LNCaP clone FGC (cell line): Measurements from ENCODE around the gene USP43.

Source experiments
- DNase-seq: peaks from one replicate; pipeline ENCODE4 v3.0.0-alpha.2; 2011; ENCODE audit warnings: low read depth
- H3K4me3 ChIP-seq: 2 replicates; pipeline ENCODE4 v1.5.1; 2011; ENCODE audit warnings: mild to moderate bottlenecking, low read depth, low read length, control low read depth
- CTCF ChIP-seq: IDR thresholded peaks from 2 replicates; pipeline ENCODE4 v1.5.1; 2012; ENCODE audit warnings: mild to moderate bottlenecking; ENCODE audit not compliant: control insufficient read depth, insufficient read depth; ENCODE audit errors: extremely low read depth

USP43 gene

GRCh38 chr17:9765322-9765721, 120.0 kb downstream of the USP43 start:
- H3K4me3 ChIP-seq: no peak overlapping the region
- TF ChIP-seq CTCF: no peak
- no peak for DNase-seq

- no peak for DNase-seq
- no peak for TF ChIP-seq CTCF
- no peak overlapping the region for H3K4me3 ChIP-seq
Observed at GRCh38 chr17:9766970-9767369, 121.7 kb downstream of the USP43 start.

- no peak overlapping the region for H3K4me3 ChIP-seq
- no peak for TF ChIP-seq CTCF
- no peak for DNase-seq
Observed at GRCh38 chr17:9767432-9767991, 122.2 kb downstream of the USP43 start.

GRCh38 chr17:9768381-9768934, 123.1 kb downstream of the USP43 start:
- DNase-seq: peak; percentile 15
- TF ChIP-seq CTCF: peak; percentile 38
- H3K4me3 ChIP-seq: no peak overlapping the region

GRCh38 chr17:9769036-9769695, 123.8 kb downstream of the USP43 start:
- DNase-seq: no peak

GRCh38 chr17:9771465-9771864, 126.1 kb downstream of the USP43 start:
- no peak overlapping the region for H3K4me3 ChIP-seq
- DNase-seq: no peak
- no peak for TF ChIP-seq CTCF

More at GRCh38 chr17:9769036-9769695, 123.8 kb downstream of the USP43 start:
- H3K4me3 ChIP-seq: no peak overlapping the region
- no peak for TF ChIP-seq CTCF
